ENCODE data around the gene ZDHHC8.

Gene ZDHHC8

GRCh38 chr22:20192972-20193760, 61.6 kb downstream of the ZDHHC8 start:
- DNase-seq = no peak

GRCh38 chr22:20193761-20194494, 62.3 kb downstream of the ZDHHC8 start:
- DNase-seq = no peak

- DNase-seq = no peak
These were observed 63.3 kb downstream of the ZDHHC8 start for GRCh38 chr22:20194681-20195593.

GRCh38 chr22:20196094-20196842, 64.7 kb downstream of the ZDHHC8 start:
- no peak for DNase-seq

Data from hypothalamus (tissue), 51 donors.